Urinary bladder (tissue), 4 donors: Measurements from ENCODE around the gene TM4SF20. TPM values are rescaled to one million over a fixed set of nuclear protein-coding genes. Genes with fewer than 3 reads are reported as not detected.

ENCODE experiments used
- DNase-seq: peaks from one replicate; pipeline ENCODE4 v3.0.0-alpha.2; 2015; ENCODE audit errors: extremely low spot score
- H3K27ac ChIP-seq: one replicate; pipeline ENCODE4 v1.5.1; 2013; ENCODE audit warnings: low read depth, mild to moderate bottlenecking, moderate library complexity
- H3K36me3 ChIP-seq: one replicate; pipeline ENCODE4 v1.6.1; 2013; ENCODE audit warnings: mild to moderate bottlenecking, moderate library complexity; ENCODE audit not compliant: insufficient read depth
- H3K4me1 ChIP-seq: one replicate; pipeline ENCODE4 v1.6.1; 2013; ENCODE audit warnings: mild to moderate bottlenecking, moderate library complexity; ENCODE audit not compliant: insufficient read depth
- H3K4me3 ChIP-seq: one replicate; pipeline ENCODE4 v1.5.1; 2013; ENCODE audit warnings: low read depth, low read length
- WGBS: extraction: QIAGEN DNeasy Blood & Tissue Kit; methylation state at CpG from one replicate; pipeline ENCODE4 v1.1.7; 2013; 5-methylcytosine and 5-hydroxymethylcytosine counted together
- polyA plus RNA-seq: library from polyadenylated mRNA; stranded (reverse); fragments of 200-250 nt; gene quantifications from one replicate; pipeline ENCODE4 v1.2.3, GENCODE V29; 2013
- total RNA-seq: library from RNA; depleted of rRNA; stranded (reverse); fragments of >200 nt; gene quantifications from one replicate; pipeline ENCODE4 v1.2.3, GENCODE V29; 2014
- donor health status: healthy with polysubstance abuse.
- donor health status: healthy.

Gene TM4SF20
- total RNA-seq (not detected), polyA plus RNA-seq (not detected)

- Histone ChIP-seq H3K36me3 (no peaks in the 10 kb centered on the region), H3K4me1 (no peaks in the 10 kb centered on the region), H3K27ac (no peak within 1 kb of the TSS), H3K4me3 (no peak within 1 kb of the TSS)
- no peak for DNase-seq
- WGBS, result 82% methylated on average over 4 of the region's 4 CpGs
Measured at GRCh38 chr2:227379095-227379494, at the start of gene TM4SF20. Gene TM4SF20, minus strand, starts transcription at chr2:227379306. Its CDS starts 38 bp downstream, at chr2:227379268.

- Histone ChIP-seq H3K4me1 (no peaks in the 10 kb centered on the region), H3K4me3 (no peak overlapping the region), H3K36me3 (no peaks in the 10 kb centered on the region), H3K27ac (no peak overlapping the region)
- 77% methylated on average over 8 of the region's 8 CpGs for WGBS
- DNase-seq, result no peak
Measured at GRCh38 chr2:227428731-227429285, 49.7 kb upstream of the TM4SF20 start.

GRCh38 chr2:227423656-227424499 is 44.8 kb upstream of the TM4SF20 start:
- Histone ChIP-seq H3K4me3 (no peak overlapping the region), H3K27ac (no peak overlapping the region), H3K4me1 (no peaks in the 10 kb centered on the region), H3K36me3 (no peaks in the 10 kb centered on the region)
- DNase-seq, result no peak
- 68% methylated on average over 10 of the region's 10 CpGs for WGBS

- Histone ChIP-seq H3K4me3 (no peak overlapping the region), H3K4me1 (no peaks in the 10 kb centered on the region), H3K27ac (no peak overlapping the region), H3K36me3 (no peaks in the 10 kb centered on the region)
- no peak for DNase-seq
- WGBS, result 80% methylated on average over 15 of the region's 15 CpGs
Measured at GRCh38 chr2:227420087-227421052, 41.3 kb upstream of the TM4SF20 start.

GRCh38 chr2:227416701-227417100 is 37.6 kb upstream of the TM4SF20 start:
- WGBS, result 89% methylated on average over 4 of the region's 4 CpGs
- no peaks in the 10 kb centered on the region for H3K36me3 ChIP-seq
- DNase-seq, result no peak
- no peak overlapping the region for H3K4me3 ChIP-seq
- no peak overlapping the region for H3K27ac ChIP-seq
- no peaks in the 10 kb centered on the region for H3K4me1 ChIP-seq

GRCh38 chr2:227415538-227416424 is 36.7 kb upstream of the TM4SF20 start:
- Histone ChIP-seq H3K36me3 (no peaks in the 10 kb centered on the region), H3K4me3 (no peak overlapping the region), H3K4me1 (no peaks in the 10 kb centered on the region), H3K27ac (no peak overlapping the region)
- DNase-seq, result no peak
- WGBS, result 53% methylated on average over 10 of the region's 10 CpGs

GRCh38 chr2:227414846-227415245 is 35.7 kb upstream of the TM4SF20 start:
- DNase-seq, result no peak
- Histone ChIP-seq H3K4me3 (no peak overlapping the region), H3K36me3 (no peaks in the 10 kb centered on the region), H3K4me1 (no peaks in the 10 kb centered on the region), H3K27ac (no peak overlapping the region)
- 92% methylated on average over 3 of the region's 3 CpGs for WGBS

- H3K36me3 ChIP-seq, result no peaks in the 10 kb centered on the region
- H3K27ac ChIP-seq, result no peak overlapping the region
- 82% methylated on average over 8 of the region's 8 CpGs for WGBS
- no peak overlapping the region for H3K4me3 ChIP-seq
- no peak for DNase-seq
- H3K4me1 ChIP-seq, result no peaks in the 10 kb centered on the region
Measured at GRCh38 chr2:227413371-227413770, 34.3 kb upstream of the TM4SF20 start.

GRCh38 chr2:227412877-227413276 is 33.8 kb upstream of the TM4SF20 start:
- Histone ChIP-seq H3K4me3 (no peak overlapping the region), H3K27ac (no peak overlapping the region), H3K36me3 (no peaks in the 10 kb centered on the region), H3K4me1 (no peaks in the 10 kb centered on the region)
- no peak for DNase-seq
- 74% methylated on average over 5 of the region's 5 CpGs for WGBS

GRCh38 chr2:227411990-227412350 is 32.9 kb upstream of the TM4SF20 start:
- Histone ChIP-seq H3K4me3 (no peak overlapping the region), H3K27ac (no peak overlapping the region), H3K36me3 (no peaks in the 10 kb centered on the region), H3K4me1 (no peaks in the 10 kb centered on the region)
- WGBS, result 70% methylated on average over 3 of the region's 3 CpGs
- no peak for DNase-seq

- H3K27ac ChIP-seq, result no peak overlapping the region
- WGBS, result 93% methylated on average over 9 of the region's 9 CpGs
- no peaks in the 10 kb centered on the region for H3K4me1 ChIP-seq
- no peak for DNase-seq
- H3K36me3 ChIP-seq, result no peaks in the 10 kb centered on the region
- H3K4me3 ChIP-seq, result no peak overlapping the region
Measured at GRCh38 chr2:227411320-227411989, 32.3 kb upstream of the TM4SF20 start.

GRCh38 chr2:227410191-227410590 is 31.1 kb upstream of the TM4SF20 start:
- DNase-seq, result no peak
- Histone ChIP-seq H3K36me3 (no peaks in the 10 kb centered on the region), H3K4me1 (no peaks in the 10 kb centered on the region), H3K27ac (no peak overlapping the region), H3K4me3 (no peak overlapping the region)
- 68% methylated on average over 3 of the region's 3 CpGs for WGBS
